Spleen (tissue), 11 donors: ENCODE data around the gene PITPNB. TPM values are rescaled to one million over a fixed set of nuclear protein-coding genes. Genes with fewer than 3 reads are reported as not detected.

ENCODE experiments used
- DNase-seq: peaks from one replicate; pipeline ENCODE4 v3.0.0-alpha.2; 2020
- H3K27ac ChIP-seq, 8 donors: fragments of 200-600 bp; sonication (generic) in 7 of 8; 1 replicate in 4 of 8; 2 replicates in 4 of 8; pipeline versions ENCODE4 v1.5.0 to v1.8.0; 2016 to 2021; ENCODE audit warnings: inconsistent platforms in 4 of 8, mild to moderate bottlenecking in 4 of 8, moderate library complexity in 1 of 8
- H3K27me3 ChIP-seq, 7 donors: fragments of 200-600 bp; sonication (generic) in 6 of 7; replicated peaks in 1 of 7; 1 replicate in 4 of 7; 2 replicates in 3 of 7; pipeline versions ENCODE4 v1.5.0 to v1.8.0; 2016 to 2021; ENCODE audit warnings: inconsistent platforms in 3 of 7, mild to moderate bottlenecking in 1 of 7
- H3K36me3 ChIP-seq, 6 donors: fragments of 200-600 bp; sonication (generic) in 5 of 6; 1 replicate in 4 of 6; 2 replicates in 2 of 6; pipeline versions ENCODE4 v1.5.0 to v1.8.0; 2016 to 2021; ENCODE audit warnings: inconsistent platforms in 2 of 6
- H3K4me1 ChIP-seq, 6 donors: fragments of 200-600 bp; sonication (generic) in 5 of 6; 1 replicate in 3 of 6; 2 replicates in 3 of 6; pipeline versions ENCODE4 v1.5.0 to v1.8.0; 2016 to 2021; ENCODE audit warnings: inconsistent platforms in 3 of 6
- H3K4me3 ChIP-seq, 8 donors: fragments of 200-600 bp; sonication (generic) in 7 of 8; 1 replicate in 4 of 8; 2 replicates in 4 of 8; pipeline versions ENCODE4 v1.5.0 to v1.8.0; 2016 to 2021; ENCODE audit warnings: inconsistent platforms in 4 of 8, mild to moderate bottlenecking in 4 of 8, moderate library complexity in 2 of 8
- H3K9me3 ChIP-seq, 8 donors: fragments of 200-600 bp; sonication (generic) in 7 of 8; 1 replicate in 4 of 8; 2 replicates in 4 of 8; pipeline versions ENCODE4 v1.5.0 to v1.8.0; 2016 to 2021; ENCODE audit warnings: inconsistent platforms in 4 of 8
- POLR2A ChIP-seq, 3 donors: fragments of 450-650 bp; IDR thresholded peaks; one replicate each; pipeline ENCODE4 v1.5.1; 2017; ENCODE audit warnings: antibody characterized with exemption in 3 of 3, mild to moderate bottlenecking in 1 of 3
- POLR2AphosphoS5 ChIP-seq, 3 donors: sonication (generic); formaldehyde crosslinking; IDR thresholded peaks; one replicate each; pipeline ENCODE4 v1.5.1; 2017; ENCODE audit warnings: antibody characterized with exemption in 3 of 3
- WGBS, 5 donors: extraction: QIAGEN DNeasy Blood & Tissue Kit in 3 of 5; methylation state at CpG; one replicate each; pipeline versions ENCODE4 v1.1.5 to v1.1.7; 2013 to 2018; 5-methylcytosine and 5-hydroxymethylcytosine counted together
- intact Hi-C: fragments of 100-400 bp; cut with DNase I; formaldehyde crosslinking; loops from one replicate; pipeline ENCODE4 v1.15.0; 2023; ENCODE audit warnings: low total_unique reads
- polyA plus RNA-seq, 3 donors: library from polyadenylated mRNA; stranded (reverse); fragments of 200-250 nt; gene quantifications; one replicate each; pipeline ENCODE4 v1.2.1, GENCODE V29; 2013
- total RNA-seq, 7 donors: library from RNA; depleted of rRNA in 3 of 7; stranded (reverse); fragments of >200 nt in 3 of 7; fragmentation: NEBNext Ultra II Directional in 4 of 7; extraction: Animal tissue kit (Norgen Biotek cat#: 25700) in 4 of 7; gene quantifications; one replicate each; pipeline versions ENCODE4 v1.1.0 to v1.2.1, GENCODE V29; 2016 to 2021
- TF ChIP-seq, protein P1 (sequence below), 11 experiments: fragments of 200-600 bp in 7 of 11; fragments of 450-650 bp in 4 of 11; sonication (generic) in 4 of 11; IDR thresholded peaks in 8 of 11; conservative IDR thresholded peaks in 3 of 11; 1 replicate in 7 of 11; 2 replicates in 4 of 11; pipeline versions ENCODE4 v1.4.0 to v1.8.0; 2016 to 2021; ENCODE audit warnings: antibody characterized with exemption in 11 of 11, inconsistent platforms in 4 of 11, mild to moderate bottlenecking in 1 of 11
- donor health status: healthy with polysubstance abuse.
- donor health status: DM: no; HTN: no; CAD: no; lungs with moderate emphysema.
- donor health status: DM: no; HTN: no; CAD: no.
- donor health status: Bipolar disorder and iron deficiency.
- donor health status: healthy.
- donor health status: DM: no; HTN: no; CAD: no.
- donor health status: DM: yes; HTN: yes; CAD: no.

Gene PITPNB
- total and polyA plus RNA-seq, 10 donors: 17.5 to 67.2 (median 48.9) TPM

DNA sequence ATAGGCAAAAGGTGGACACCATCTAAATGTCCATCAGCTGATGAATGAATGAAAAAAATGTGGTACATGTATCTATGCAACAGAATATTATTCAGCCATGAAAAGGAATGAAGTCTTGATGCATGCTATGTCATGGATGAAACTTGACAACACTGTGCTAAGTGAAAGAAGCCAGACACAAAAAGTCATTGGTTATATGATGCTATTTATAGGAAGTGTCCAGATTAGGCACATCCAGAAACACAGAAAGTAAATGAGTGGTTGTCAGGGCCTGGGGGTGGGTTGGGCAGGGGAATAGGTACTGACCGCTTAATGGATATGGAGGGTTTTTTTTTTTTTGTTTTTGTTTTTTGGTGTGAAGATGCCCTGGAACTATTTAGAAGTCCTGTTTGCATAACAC lies 95.8 kb downstream of the PITPNB start:
- no peak overlapping the region for H3K27ac ChIP-seq
- intact Hi-C loops: no loop called here
- H3K9me3 ChIP-seq: peaks cover 0 to 11% (median 5%) of the 10 kb centered on the region in 8 donors
- no peaks in the 10 kb centered on the region for H3K27me3 ChIP-seq
- H3K4me1 ChIP-seq: no peaks in the 10 kb centered on the region
- no peaks in the 10 kb centered on the region for H3K36me3 ChIP-seq
- H3K4me3 ChIP-seq: no peak overlapping the region
- TF ChIP-seq, protein P1, sequence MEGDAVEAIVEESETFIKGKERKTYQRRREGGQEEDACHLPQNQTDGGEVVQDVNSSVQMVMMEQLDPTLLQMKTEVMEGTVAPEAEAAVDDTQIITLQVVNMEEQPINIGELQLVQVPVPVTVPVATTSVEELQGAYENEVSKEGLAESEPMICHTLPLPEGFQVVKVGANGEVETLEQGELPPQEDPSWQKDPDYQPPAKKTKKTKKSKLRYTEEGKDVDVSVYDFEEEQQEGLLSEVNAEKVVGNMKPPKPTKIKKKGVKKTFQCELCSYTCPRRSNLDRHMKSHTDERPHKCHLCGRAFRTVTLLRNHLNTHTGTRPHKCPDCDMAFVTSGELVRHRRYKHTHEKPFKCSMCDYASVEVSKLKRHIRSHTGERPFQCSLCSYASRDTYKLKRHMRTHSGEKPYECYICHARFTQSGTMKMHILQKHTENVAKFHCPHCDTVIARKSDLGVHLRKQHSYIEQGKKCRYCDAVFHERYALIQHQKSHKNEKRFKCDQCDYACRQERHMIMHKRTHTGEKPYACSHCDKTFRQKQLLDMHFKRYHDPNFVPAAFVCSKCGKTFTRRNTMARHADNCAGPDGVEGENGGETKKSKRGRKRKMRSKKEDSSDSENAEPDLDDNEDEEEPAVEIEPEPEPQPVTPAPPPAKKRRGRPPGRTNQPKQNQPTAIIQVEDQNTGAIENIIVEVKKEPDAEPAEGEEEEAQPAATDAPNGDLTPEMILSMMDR (IDR thresholded peaks at IDR 0.05 in 8 of 11, conservative IDR thresholded peaks at IDR 0.05 in 3 of 11): no peak
- TF ChIP-seq POLR2A (IDR thresholded peaks at IDR 0.05) (no peak), POLR2AphosphoS5 (IDR thresholded peaks at IDR 0.05) (no peak)
- DNase-seq: no peak
- WGBS, 5 donors: 45 to 100% (median 97%) methylated on average over 1 of the region's 1 CpG

DNA sequence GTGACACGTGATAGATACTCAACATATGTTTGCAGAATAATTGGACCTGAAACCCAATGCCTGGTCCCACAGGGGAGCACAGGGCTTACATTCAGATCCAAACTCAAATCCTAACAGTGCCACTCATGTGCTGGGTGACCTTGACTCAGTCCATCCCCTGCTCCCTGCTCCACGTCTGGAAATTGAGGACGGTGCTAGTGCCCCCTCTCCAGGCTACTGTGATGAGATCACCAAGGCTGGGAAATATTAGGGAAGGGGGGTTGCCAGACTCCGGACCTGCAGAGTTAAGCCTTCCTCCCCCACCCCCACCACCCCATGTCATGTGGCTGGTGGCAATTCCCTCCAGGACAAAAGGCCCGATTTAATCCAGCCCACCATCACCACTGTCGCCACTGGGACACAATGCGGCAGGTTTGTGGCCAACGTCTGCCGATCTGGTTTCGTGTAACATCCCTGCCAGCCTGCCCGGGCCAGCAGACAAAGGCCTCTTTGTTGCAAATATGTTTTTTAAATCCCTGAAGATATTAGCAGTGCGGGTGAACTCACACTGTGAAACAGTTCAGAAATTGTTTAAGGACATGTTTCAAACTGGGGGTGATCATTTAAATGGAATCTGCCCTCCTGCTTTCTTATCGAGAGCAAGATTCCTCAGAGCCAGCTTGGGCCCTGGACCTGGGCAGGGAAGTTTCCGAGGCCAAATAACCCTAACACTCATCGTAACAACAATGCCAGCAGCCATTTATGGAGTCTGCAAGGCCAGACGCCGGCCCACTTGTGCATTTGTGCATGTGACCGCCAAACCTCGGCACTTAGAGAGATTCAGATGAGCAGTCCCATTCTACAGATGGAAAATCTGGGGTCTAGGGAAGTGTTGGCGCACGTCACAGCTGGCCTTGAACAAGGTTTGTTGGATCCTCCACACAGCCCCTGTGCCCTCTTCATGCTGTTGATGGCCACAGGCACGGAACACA lies 97.9 kb downstream of the PITPNB start:
- Histone ChIP-seq H3K36me3 (no peaks in the 10 kb centered on the region), H3K27me3 (no peaks in the 10 kb centered on the region), H3K27ac (no peak overlapping the region), H3K9me3 (peaks cover 0 to 11% (median 5%) of the 10 kb centered on the region in 8 donors), H3K4me3 (no peak overlapping the region), H3K4me1 (no peaks in the 10 kb centered on the region)
- 84 to 88% (median 88%) methylated on average over 22 of the region's 22 CpGs for WGBS, 5 donors
- TF ChIP-seq POLR2AphosphoS5 (IDR thresholded peaks at IDR 0.05) (no peak), POLR2A (IDR thresholded peaks at IDR 0.05) (no peak)
- TF ChIP-seq, protein P1 (IDR thresholded peaks at IDR 0.05 in 8 of 11, conservative IDR thresholded peaks at IDR 0.05 in 3 of 11): no peak
- intact Hi-C loops: no loop called here
- DNase-seq: no peak

DNA sequence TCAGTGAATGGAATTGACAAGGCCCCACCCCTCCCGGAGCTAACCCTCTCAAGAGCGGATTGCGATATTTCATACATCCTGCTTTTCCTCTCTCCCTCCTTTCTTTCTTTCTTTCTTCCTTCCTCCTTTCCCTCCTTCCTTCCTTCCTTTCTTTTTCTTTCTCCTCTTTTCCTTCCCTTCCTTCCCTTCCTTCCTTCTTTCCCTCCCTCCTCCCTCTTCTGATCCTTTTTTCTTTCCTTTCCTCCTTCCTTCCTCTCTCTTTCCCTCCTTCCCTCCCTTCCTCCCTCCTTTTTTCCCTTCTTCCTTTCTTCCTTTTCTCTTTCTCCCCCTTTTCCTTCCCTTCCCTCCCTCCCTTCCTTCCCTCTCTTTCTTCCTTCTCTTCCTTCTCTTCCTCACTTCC lies 102.5 kb downstream of the PITPNB start:
- peaks cover 0 to 9% (median 4%) of the 10 kb centered on the region in 8 donors for H3K9me3 ChIP-seq
- intact Hi-C loops: no loop called here
- 74 to 82% (median 76%) methylated on average over 3 of the region's 3 CpGs for WGBS, 5 donors
- TF ChIP-seq POLR2A (IDR thresholded peaks at IDR 0.05) (no peak), POLR2AphosphoS5 (IDR thresholded peaks at IDR 0.05) (no peak)
- TF ChIP-seq, protein P1 (IDR thresholded peaks at IDR 0.05 in 8 of 11, conservative IDR thresholded peaks at IDR 0.05 in 3 of 11): no peak
- no peaks in the 10 kb centered on the region for H3K4me1 ChIP-seq
- no peaks in the 10 kb centered on the region for H3K27me3 ChIP-seq
- H3K36me3 ChIP-seq: no peaks in the 10 kb centered on the region
- no peak for DNase-seq
- H3K27ac ChIP-seq: no peak overlapping the region
- H3K4me3 ChIP-seq: no peak overlapping the region

DNA sequence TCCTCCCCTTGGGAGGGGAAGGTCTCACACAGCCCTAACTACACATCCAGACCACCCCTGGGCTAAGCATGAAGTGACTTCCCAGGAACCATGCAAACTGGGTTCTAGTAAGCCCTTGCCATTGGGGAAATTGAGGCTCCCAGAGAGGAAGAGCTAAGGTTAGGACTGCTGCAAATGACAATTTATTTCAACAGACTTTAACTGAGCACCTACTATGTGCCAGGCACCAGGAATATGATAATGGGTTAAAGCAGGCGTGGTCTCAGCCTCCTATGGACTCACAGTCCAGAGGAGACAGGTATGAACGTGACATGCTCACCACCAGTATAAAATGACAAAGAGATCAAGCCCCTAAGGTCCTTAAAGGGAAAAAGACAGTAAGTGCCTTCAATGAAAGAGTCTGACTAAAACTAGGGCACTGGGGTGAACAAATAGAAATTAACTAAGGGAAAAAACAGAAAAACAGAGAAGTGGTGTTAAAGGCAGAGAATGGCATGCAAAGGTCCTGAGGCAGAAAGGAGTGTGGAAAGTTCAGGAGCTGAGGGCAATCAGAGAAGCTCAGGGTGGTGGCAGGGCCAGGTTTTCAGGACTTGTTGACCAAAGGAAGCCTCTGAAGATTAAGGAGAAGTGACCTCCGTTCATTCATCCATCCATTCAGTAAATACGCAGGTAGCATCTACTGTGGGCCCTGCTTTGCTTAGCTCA lies 103.1 kb downstream of the PITPNB start:
- DNase-seq: no peak
- TF ChIP-seq POLR2AphosphoS5 (IDR thresholded peaks at IDR 0.05) (no peak), POLR2A (IDR thresholded peaks at IDR 0.05) (no peak)
- TF ChIP-seq, protein P1 (IDR thresholded peaks at IDR 0.05 in 8 of 11, conservative IDR thresholded peaks at IDR 0.05 in 3 of 11): no peak
- 81 to 94% (median 87%) methylated on average over 4 of the region's 4 CpGs for WGBS, 5 donors
- Histone ChIP-seq H3K27me3 (no peaks in the 10 kb centered on the region), H3K4me3 (no peak overlapping the region), H3K27ac (no peak overlapping the region), H3K9me3 (peaks cover 0 to 9% (median 4%) of the 10 kb centered on the region in 8 donors), H3K36me3 (no peaks in the 10 kb centered on the region), H3K4me1 (no peaks in the 10 kb centered on the region)
- intact Hi-C loops: no loop called here
